Ishikawa (cell line): ENCODE data around the gene MMP15.

ENCODE experiments used
- CEBPB ChIP-seq: IDR thresholded peaks from 2 replicates; pipeline ENCODE4 v1.6.1; 2012
- CREB1 ChIP-seq: IDR thresholded peaks from 2 replicates; pipeline ENCODE4 v1.6.1; 2012; ENCODE audit warnings: low read depth
- EGR1 ChIP-seq: IDR thresholded peaks from 2 replicates; pipeline ENCODE4 v1.6.1; 2012
- EP300 ChIP-seq: IDR thresholded peaks from 2 replicates; pipeline ENCODE4 v1.6.1; 2012; ENCODE audit warnings: borderline replicate concordance
- FOXM1 ChIP-seq: IDR thresholded peaks from 2 replicates; pipeline ENCODE4 v1.6.1; 2012; ENCODE audit warnings: low read depth, borderline replicate concordance
- MAX ChIP-seq: IDR thresholded peaks from 2 replicates; pipeline ENCODE4 v1.6.1; 2012
- NFIC ChIP-seq: IDR thresholded peaks from 2 replicates; pipeline ENCODE4 v1.6.1; 2012
- RAD21 ChIP-seq: IDR thresholded peaks from 2 replicates; pipeline ENCODE4 v1.6.1; 2012; ENCODE audit warnings: low read depth
- REST ChIP-seq: IDR thresholded peaks from 2 replicates; pipeline ENCODE4 v1.6.1; 2012; ENCODE audit warnings: low read depth, mild to moderate bottlenecking
- TAF1 ChIP-seq: IDR thresholded peaks from 2 replicates; pipeline ENCODE4 v1.6.1; 2012; ENCODE audit warnings: low read depth, mild to moderate bottlenecking
- TCF12 ChIP-seq: IDR thresholded peaks from 2 replicates; pipeline ENCODE4 v1.6.1; 2012; ENCODE audit warnings: low read depth
- TEAD4 ChIP-seq: IDR thresholded peaks from 2 replicates; pipeline ENCODE4 v1.6.1; 2012
- YY1 ChIP-seq: IDR thresholded peaks from 2 replicates; pipeline ENCODE4 v1.6.1; 2012; ENCODE audit warnings: low read depth
- ZBTB7A ChIP-seq: IDR thresholded peaks from 2 replicates; pipeline ENCODE4 v1.6.1; 2012; ENCODE audit warnings: low read depth
- TF ChIP-seq, protein P1 (sequence below): IDR thresholded peaks from 2 replicates; pipeline ENCODE4 v1.6.1; 2012

The MMP15 gene

GRCh38 chr16:58086381-58087208, 61.0 kb downstream of the MMP15 start:
- TF ChIP-seq RAD21 (peak; percentile 19; the same call in 1 of the 2 replicates), EGR1 (no peak)

GRCh38 chr16:58087209-58087913, 61.8 kb downstream of the MMP15 start:
- TF ChIP-seq, protein P1, sequence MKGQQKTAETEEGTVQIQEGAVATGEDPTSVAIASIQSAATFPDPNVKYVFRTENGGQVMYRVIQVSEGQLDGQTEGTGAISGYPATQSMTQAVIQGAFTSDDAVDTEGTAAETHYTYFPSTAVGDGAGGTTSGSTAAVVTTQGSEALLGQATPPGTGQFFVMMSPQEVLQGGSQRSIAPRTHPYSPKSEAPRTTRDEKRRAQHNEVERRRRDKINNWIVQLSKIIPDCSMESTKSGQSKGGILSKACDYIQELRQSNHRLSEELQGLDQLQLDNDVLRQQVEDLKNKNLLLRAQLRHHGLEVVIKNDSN, result no peak
- no peak for TF ChIP-seq TAF1
- TF ChIP-seq RAD21, result no peak
- no peak for TF ChIP-seq CREB1
- TF ChIP-seq REST, result no peak
- TF ChIP-seq CEBPB, result no peak
- TF ChIP-seq ZBTB7A, result no peak
- TF ChIP-seq EP300, result no peak
- no peak for TF ChIP-seq YY1
- TF ChIP-seq TCF12, result no peak
- no peak for TF ChIP-seq FOXM1
- TF ChIP-seq TEAD4, result no peak
- TF ChIP-seq EGR1, result no peak
- no peak for TF ChIP-seq NFIC
- no peak for TF ChIP-seq MAX

DNA sequence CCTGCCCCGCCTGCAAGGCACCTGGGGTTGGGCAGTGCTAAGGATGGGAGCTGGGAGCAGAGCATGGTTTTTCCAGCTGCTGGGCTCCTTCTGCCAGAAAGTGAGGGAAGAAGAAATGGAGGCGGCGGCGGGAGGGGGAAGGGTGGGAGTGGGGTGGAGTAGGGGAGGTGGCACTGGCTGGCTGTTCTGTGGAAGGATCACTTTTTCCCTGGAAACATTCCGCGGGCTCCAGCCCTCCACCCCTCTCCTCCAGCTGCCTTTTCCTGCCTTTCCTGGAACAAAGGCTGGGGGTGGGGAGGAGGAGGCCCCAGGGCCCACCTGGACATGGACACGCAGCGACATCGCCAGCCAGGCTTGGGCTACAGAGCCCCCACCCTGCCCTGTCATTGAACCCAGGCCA, 62.5 kb downstream of the MMP15 start:
- TF ChIP-seq FOXM1 (no peak), CREB1 (no peak), TAF1 (no peak), RAD21 (no peak), ZBTB7A (no peak), MAX (no peak), TEAD4 (no peak), YY1 (no peak), EP300 (no peak), CEBPB (no peak), REST (no peak)

GRCh38 chr16:58094026-58094425, 68.5 kb downstream of the MMP15 start:
- TF ChIP-seq MAX, result no peak
- TF ChIP-seq NFIC, result no peak
- TF ChIP-seq TEAD4, result no peak
- no peak for TF ChIP-seq YY1
- no peak for TF ChIP-seq CREB1
- no peak for TF ChIP-seq REST
- no peak for TF ChIP-seq FOXM1
- no peak for TF ChIP-seq EP300
- TF ChIP-seq RAD21, result no peak
- TF ChIP-seq, protein P1, result no peak
- no peak for TF ChIP-seq EGR1
- no peak for TF ChIP-seq CEBPB
- no peak for TF ChIP-seq ZBTB7A
